C1 segment of cervical spinal cord (tissue), 14 donors: ENCODE results near the gene HHATL.

ENCODE experiments used
- DNase-seq, 14 donors: peaks; one replicate each; lab custom pipeline; 2025; lab: John Stamatoyannopoulos, UW

The HHATL gene

DNA sequence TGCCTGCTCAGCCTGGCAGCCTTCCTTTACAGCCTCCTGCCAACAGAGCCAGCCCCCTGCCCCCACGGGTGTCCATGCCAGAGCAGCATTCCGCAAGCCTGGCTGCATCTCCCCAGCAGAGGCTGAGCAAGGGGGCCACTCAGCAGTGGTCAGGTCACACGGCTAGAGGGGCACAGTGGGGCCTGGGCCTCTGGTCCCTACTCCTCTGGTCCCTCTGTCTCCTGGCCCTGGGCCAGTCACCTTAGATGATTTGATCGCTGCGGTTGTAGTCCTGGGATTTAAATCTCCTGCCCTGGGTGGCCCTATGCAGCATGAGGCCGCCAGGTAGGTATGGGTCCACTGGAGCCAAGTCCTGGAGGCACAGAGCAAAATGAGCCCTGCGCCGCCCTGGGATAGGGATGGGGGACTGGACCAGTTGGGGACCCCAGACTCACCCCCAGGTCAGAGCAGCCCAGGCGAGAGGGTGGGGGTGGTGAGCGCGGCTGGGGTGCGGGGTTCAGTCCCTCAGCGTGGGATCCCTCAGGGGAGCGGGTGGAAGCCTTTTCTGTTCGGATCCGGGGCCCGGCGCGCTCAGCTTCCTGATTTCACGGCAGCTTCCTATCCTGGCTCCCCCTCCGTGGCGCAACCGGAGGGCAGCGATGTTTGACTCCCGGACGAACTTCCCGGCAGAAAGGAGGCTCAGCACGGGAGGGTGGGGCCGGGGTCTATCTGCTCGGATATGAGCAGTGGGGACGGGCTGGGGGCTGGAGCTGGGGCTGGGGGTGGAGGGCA lies 48.9 kb downstream of the HHATL start, which contains the start of gene ZBTB47:
TSS of gene ZBTB47 (plus strand) at position 138 of the 771 bp plus-strand sequence. CDS start 4,659 bp downstream, outside the sequence.
- DNase-seq, result peak in 10 of 14 donors; percentile 51 to 85 (median 66)

DNA sequence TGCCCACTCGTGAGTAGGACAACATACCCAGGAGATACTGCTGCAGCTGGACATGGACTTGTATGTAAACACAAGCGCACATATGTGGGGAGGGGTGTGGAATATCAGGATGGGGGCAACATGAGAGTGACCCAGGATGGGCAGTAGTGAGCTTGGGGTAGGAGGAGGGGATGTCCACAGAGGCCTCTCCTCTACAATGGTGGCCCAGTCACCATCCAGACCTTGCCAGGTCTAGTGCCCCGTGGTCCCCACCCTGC lies 49.4 kb downstream of the HHATL start:
- peak in 1 of 14 donors; percentile 54 for DNase-seq

DNA sequence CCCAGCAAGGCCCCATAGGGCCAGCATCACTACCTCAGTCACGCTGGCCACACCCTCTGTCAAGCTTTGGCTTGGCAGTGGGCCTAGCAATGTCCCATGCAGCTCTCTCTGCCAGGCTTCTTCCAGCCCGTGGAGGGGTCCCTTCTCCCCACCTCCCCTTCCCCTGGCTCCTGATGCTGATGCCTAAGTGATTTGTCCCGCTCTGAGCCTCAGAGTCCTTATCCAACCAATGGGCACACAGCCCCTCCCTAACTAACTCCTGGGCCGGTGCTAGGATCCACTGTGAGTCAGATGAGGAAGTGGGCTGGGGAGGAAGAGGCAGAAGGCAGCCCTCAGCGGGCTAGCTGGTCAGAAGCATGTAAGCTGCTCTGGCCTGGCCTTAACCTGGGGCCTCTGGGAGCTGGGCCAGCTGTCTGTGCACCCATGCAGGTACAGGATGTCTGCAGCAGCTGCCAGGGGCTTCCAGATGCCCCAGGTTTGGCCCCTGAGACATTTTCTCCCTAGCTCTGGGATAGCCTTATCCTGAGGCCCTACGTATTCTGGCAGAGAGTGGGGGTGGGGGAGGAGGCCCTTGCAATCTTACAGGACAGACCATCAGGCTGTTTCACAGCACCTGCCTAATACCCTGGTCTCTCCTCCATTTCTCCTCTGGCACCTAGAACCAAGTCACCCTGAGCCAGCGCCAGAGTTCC lies 49.8 kb downstream of the HHATL start:
- peak in 8 of 14 donors; percentile 52 to 74 (median 62) for DNase-seq

DNA sequence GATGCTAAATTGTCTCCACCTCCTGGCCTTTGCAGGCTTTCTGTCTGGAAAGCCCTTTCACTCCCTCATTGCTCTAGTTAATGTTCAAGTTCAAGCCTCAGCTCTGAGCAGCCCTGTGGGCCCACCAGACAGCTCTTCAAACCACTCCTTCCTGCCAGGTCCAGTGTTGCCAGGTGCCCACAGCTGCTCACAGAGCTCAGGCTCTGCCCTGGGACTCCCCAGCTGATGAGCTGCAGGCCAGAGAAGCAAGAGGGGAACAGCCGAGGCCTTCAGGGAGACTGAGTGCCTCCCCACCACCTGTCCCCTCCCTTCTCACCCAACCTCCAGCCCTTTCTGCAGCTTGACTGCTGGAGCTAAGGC lies 50.4 kb downstream of the HHATL start:
- DNase-seq, result no peak

DNA sequence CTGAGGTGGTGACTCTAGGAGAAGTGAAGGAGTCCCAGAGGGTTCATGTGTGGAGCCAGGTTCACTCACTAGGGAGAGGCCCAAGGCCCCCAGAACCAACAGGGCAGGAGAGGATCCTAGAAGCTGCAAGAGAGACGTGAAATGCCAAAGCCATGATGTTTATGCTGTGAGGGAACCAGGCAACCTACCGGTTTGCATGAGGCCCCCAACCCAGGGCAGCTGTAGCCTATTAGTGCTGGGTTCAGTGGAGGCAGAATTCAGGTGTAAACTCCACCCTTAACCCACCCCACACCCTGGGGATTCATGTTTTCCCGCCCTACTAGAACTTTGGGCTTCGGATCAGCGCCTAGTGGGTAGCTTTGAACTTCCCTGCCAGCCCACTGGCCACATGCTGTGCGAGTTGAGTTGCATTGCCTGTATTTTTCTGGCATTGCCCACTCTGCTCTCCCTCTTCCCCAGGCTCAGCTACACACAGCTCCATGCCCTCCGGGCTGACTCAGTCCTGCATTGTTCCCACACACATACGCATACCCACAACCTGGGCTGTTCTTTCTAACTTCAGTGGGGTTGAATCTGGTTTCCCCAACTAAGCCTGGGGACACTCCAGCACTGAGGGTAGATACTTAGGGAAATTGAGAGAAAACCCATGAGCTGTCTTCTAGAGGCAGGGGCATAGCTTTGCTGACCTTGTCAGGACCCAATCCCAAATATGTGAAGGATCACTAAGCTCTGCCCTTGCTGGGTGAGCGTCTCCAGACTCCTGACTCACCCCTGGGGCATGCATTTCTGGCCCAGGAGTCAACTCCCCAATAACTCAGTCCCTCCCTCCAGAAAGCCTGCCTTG lies 51.1 kb downstream of the HHATL start:
- DNase-seq, result peak in 1 of 14 donors; percentile 32

DNA sequence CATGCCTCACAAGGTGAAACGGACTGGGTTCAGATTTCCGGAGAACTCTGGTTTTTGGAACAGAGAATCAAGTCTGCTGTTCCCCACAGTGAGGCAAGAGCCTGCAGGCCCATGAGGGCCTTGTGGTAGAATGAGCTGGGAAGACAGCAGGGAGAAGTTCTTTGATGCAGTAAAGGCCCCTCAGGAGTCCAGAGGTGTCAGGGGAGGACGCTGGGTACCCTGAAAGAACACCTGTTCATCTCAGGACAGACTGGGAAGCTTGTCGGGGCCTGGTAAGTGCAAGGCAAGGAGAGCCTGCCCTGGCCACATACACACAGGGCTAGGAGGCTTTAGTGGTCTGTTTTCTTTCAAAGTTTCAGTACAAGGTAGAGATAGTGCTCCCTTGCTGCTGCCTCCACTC lies 52.8 kb downstream of the HHATL start:
- DNase-seq, result no peak

DNA sequence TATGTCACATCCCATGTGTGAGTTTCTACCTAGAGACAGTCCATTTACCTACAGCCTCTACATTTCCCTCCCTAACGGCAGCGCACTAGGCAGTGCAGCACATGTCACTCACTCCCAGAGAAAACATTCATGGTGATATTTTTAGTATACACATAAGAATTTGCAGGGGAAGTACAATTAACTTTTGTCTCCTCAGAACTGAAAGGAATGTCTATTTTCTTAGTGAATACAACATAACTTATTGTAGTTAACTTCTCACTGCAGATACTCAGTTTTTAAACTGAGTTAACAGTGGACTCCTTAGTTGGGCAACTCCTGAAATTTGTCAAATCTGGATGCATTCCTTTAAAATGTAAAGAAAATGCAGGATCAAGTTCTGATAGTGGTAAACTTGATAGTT lies 53.6 kb downstream of the HHATL start:
- no peak for DNase-seq

DNA sequence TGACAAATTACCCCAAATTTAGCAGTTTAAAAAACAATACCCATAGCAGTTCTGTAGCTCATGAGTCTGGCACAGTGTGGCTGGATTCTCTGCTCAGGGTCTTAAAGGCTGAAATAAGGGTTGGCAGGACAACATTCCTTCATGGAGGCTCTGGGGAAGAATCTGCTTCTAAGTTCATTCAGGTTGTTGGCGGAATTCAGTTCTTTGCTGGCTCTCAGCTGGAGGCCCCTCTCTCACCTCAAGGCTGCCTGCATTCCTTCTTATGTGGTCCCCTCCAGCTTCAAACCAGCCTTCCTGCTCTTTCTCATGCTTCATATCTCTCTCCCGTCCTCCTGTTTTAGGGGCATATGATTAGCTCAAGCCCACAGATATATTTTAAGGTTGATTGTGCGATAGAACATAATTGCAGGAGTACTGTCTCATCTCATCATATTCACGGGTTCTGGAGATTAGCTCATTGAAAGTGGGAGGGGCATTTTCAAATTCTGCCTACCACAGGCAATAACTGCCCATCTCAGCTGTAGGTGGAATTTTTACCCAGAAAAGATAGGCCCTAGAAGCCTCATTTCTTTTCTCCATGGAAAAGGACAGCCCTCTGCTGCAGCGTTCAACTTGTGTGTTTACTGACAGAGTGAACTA lies 54.7 kb downstream of the HHATL start:
- DNase-seq, result no peak
